HCT116 (cell line): ENCODE results near the gene TNPO1. TPM values are rescaled to one million over a fixed set of nuclear protein-coding genes. Genes with fewer than 3 reads are reported as not detected.

Experiments
- ATAC-seq: fragments of 200-7000 bp; cut with Tn5 transposase; 2 replicates; pipeline ENCODE4 v1.9.1; 2020; ENCODE audit warnings: mild to moderate bottlenecking, moderate library complexity
- BruUV-seq: library from RNA; stranded (reverse); fragments of 400-500 nt; replicated peaks from 2 replicates; lab custom pipeline; 2021; lab: Mats Ljungman, UMichigan
- CTCF ChIA-PET: fragments of 300-600 bp; sonication (Branson Sonifier 250); formaldehyde crosslinking; loops from one replicate; lab custom pipeline; 2021; ENCODE audit warnings: antibody characterized with exemption; lab: Charles Lee
- POLR2A ChIA-PET: fragments of 300-600, 350-600 bp; sonication (Branson Sonifier 250); formaldehyde crosslinking; loops from one replicate; lab custom pipeline; 2021; ENCODE audit warnings: antibody characterized with exemption; lab: Charles Lee
- RAD21 ChIA-PET, 2 experiments: fragments of 300-600 bp; sonication (Branson Sonifier 250); formaldehyde crosslinking; loops; one replicate each; lab custom pipeline; 2023; ENCODE audit warnings: low total read pairs in 2 of 2; ENCODE audit not compliant: uncharacterized antibody in 2 of 2, unreplicated experiment in 2 of 2, low non-redundant PET in 1 of 2; lab: Charles Lee
- DNase-seq: peaks from one replicate; pipeline ENCODE4 v3.0.0-alpha.2; 2010; ENCODE audit warnings: low read depth, low spot score
- H2AFZ ChIP-seq: fragments of 200-600 bp; shearing (Covaris generic), sonication (generic); 2 replicates; pipeline ENCODE4 v1.6.1; 2017; ENCODE audit warnings: low read depth, mixed run types, mixed read lengths, antibody characterized with exemption, low read length; ENCODE audit not compliant: poor library complexity, severe bottlenecking
- H3K27ac ChIP-seq: 2 replicates; pipeline ENCODE4 v1.5.1; 2012; ENCODE audit warnings: low read depth, low read length
- H3K27me3 ChIP-seq: fragments of 200-600 bp; sonication (generic); 2 replicates; pipeline ENCODE4 v1.6.1; 2016; ENCODE audit warnings: mixed run types, low read length, mixed read lengths; ENCODE audit not compliant: insufficient read depth
- H3K36me3 ChIP-seq, 2 experiments: fragments of 200-500 bp in 1 of 2; fragments of 200-600 bp in 1 of 2; sonication (Bioruptor generic) in 1 of 2; sonication (generic) in 1 of 2; 2 replicates each; pipeline versions ENCODE4 v1.5.1 to v1.6.1; 2014 to 2016; ENCODE audit warnings: low read length in 2 of 2, inconsistent platforms in 1 of 2, mixed read lengths in 1 of 2, mixed run types in 1 of 2; ENCODE audit not compliant: insufficient read depth in 2 of 2, control insufficient read depth in 1 of 2
- H3K4me1 ChIP-seq, 2 experiments: fragments of 200-600 bp in 1 of 2; sonication (generic) in 1 of 2; 2 replicates each; pipeline versions ENCODE4 v1.5.1 to v1.6.1; 2012 to 2017; ENCODE audit warnings: low read length in 2 of 2, inconsistent platforms in 1 of 2, mild to moderate bottlenecking in 1 of 2, mixed read lengths in 1 of 2, mixed run types in 1 of 2, moderate library complexity in 1 of 2; ENCODE audit not compliant: insufficient read depth in 2 of 2, control insufficient read depth in 1 of 2
- H3K4me2 ChIP-seq: fragments of 200-600 bp; sonication (generic); 2 replicates; pipeline ENCODE4 v1.6.1; 2017; ENCODE audit warnings: mixed run types, low read length, mixed read lengths
- H3K4me3 ChIP-seq, 2 experiments: fragments of 200-600 bp in 1 of 2; sonication (generic) in 1 of 2; replicated peaks in 1 of 2; 2 replicates each; pipeline ENCODE4 v1.5.1; 2011 to 2016; ENCODE audit warnings: low read length in 2 of 2, control low read depth in 1 of 2, low read depth in 1 of 2, mild to moderate bottlenecking in 1 of 2, mixed read lengths in 1 of 2, mixed run types in 1 of 2
- H3K79me2 ChIP-seq: fragments of 200-600 bp; sonication (generic); 2 replicates; pipeline ENCODE4 v1.6.1; 2017; ENCODE audit warnings: mild to moderate bottlenecking, mixed run types, low read length, moderate library complexity, mixed read lengths; ENCODE audit not compliant: insufficient read depth
- H3K9ac ChIP-seq: fragments of 200-600 bp; sonication (generic); 2 replicates; pipeline ENCODE4 v1.6.1; 2016; ENCODE audit warnings: low read length, mixed read lengths
- H3K9me2 ChIP-seq: fragments of 200-600 bp; sonication (generic), shearing (Covaris generic); 2 replicates; pipeline ENCODE4 v1.6.1; 2017; ENCODE audit warnings: mixed run types, mild to moderate bottlenecking, moderate library complexity; ENCODE audit not compliant: insufficient read depth
- H3K9me3 ChIP-seq, 2 experiments: fragments of 200-500 bp in 1 of 2; fragments of 200-600 bp in 1 of 2; sonication (Bioruptor generic) in 1 of 2; sonication (generic) in 1 of 2; 2 replicates each; pipeline ENCODE4 v1.6.1; 2014 to 2017; ENCODE audit warnings: low read length in 2 of 2, mixed read lengths in 2 of 2, inconsistent platforms in 1 of 2, low read depth in 1 of 2, mild to moderate bottlenecking in 1 of 2, mixed run types in 1 of 2, moderate library complexity in 1 of 2; ENCODE audit not compliant: control insufficient read depth in 1 of 2, insufficient read depth in 1 of 2
- H4K20me1 ChIP-seq: fragments of 200-600 bp; sonication (generic), shearing (Covaris generic); 2 replicates; pipeline ENCODE4 v1.6.1; 2017; ENCODE audit warnings: mixed run types, mild to moderate bottlenecking, moderate library complexity; ENCODE audit not compliant: insufficient read depth
- CEBPB ChIP-seq: IDR thresholded peaks from 2 replicates; pipeline ENCODE4 v1.6.1; 2012; ENCODE audit warnings: low read depth
- EGR1 ChIP-seq: IDR thresholded peaks from 2 replicates; pipeline ENCODE4 v1.6.1; 2012; ENCODE audit warnings: low read depth
- ELF1 ChIP-seq: IDR thresholded peaks from 2 replicates; pipeline ENCODE4 v1.6.1; 2012; ENCODE audit warnings: low read depth, borderline replicate concordance
- EZH2 ChIP-seq: fragments of 200-600 bp; sonication (generic); IDR thresholded peaks from 2 replicates; pipeline ENCODE4 v1.6.1; 2017; ENCODE audit warnings: antibody characterized with exemption, mixed run types
- EZH2phosphoT487 ChIP-seq: fragments of 200-600 bp; IDR thresholded peaks from 2 replicates; pipeline ENCODE4 v1.6.1; 2018; ENCODE audit warnings: antibody characterized with exemption, borderline replicate concordance
- FOSL1 ChIP-seq: IDR thresholded peaks from 2 replicates; pipeline ENCODE4 v1.6.1; 2012; ENCODE audit warnings: low read depth
- JUND ChIP-seq: IDR thresholded peaks from 2 replicates; pipeline ENCODE4 v1.6.1; 2012
- POLR2A ChIP-seq: IDR thresholded peaks from 2 replicates; pipeline ENCODE4 v1.7.0; 2011; ENCODE audit warnings: borderline replicate concordance; ENCODE audit not compliant: insufficient read depth, insufficient read length; ENCODE audit errors: extremely low read depth
- POLR2AphosphoS5 ChIP-seq: IDR thresholded peaks from 2 replicates; pipeline ENCODE4 v1.6.1; 2011; ENCODE audit warnings: mild to moderate bottlenecking, low read depth, low read length, moderate library complexity
- RAD21 ChIP-seq: IDR thresholded peaks from 2 replicates; pipeline ENCODE4 v1.6.1; 2012; ENCODE audit warnings: low read depth, mild to moderate bottlenecking
- SIN3A ChIP-seq: IDR thresholded peaks from 2 replicates; pipeline ENCODE4 v1.6.1; 2012; ENCODE audit warnings: low read depth
- SP1 ChIP-seq: IDR thresholded peaks from 2 replicates; pipeline ENCODE4 v1.6.1; 2012; ENCODE audit warnings: low read depth
- SRF ChIP-seq: IDR thresholded peaks from 2 replicates; pipeline ENCODE4 v1.6.1; 2012; ENCODE audit warnings: low read depth
- TCF7L2 ChIP-seq: IDR thresholded peaks from 2 replicates; pipeline ENCODE4 v1.7.0; 2011; ENCODE audit warnings: borderline replicate concordance, inconsistent platforms; ENCODE audit not compliant: insufficient read depth, insufficient read length; ENCODE audit errors: extremely low read depth
- YY1 ChIP-seq: IDR thresholded peaks from 2 replicates; pipeline ENCODE4 v1.6.1; 2011; ENCODE audit warnings: low read length, low read depth, moderate library complexity, mild to moderate bottlenecking; ENCODE audit not compliant: insufficient replicate concordance; ENCODE audit errors: extremely low read depth
- ZBTB33 ChIP-seq: IDR thresholded peaks from 2 replicates; pipeline ENCODE4 v1.6.1; 2011; ENCODE audit warnings: mild to moderate bottlenecking, low read length, moderate library complexity; ENCODE audit not compliant: insufficient replicate concordance; ENCODE audit errors: extremely low read depth
- ZFX ChIP-seq: fragments of 450-650 bp; IDR thresholded peaks from 2 replicates; pipeline ENCODE4 v1.6.1; 2017
- ZNF274 ChIP-seq: fragments of 200-500 bp; sonication (Bioruptor generic); IDR thresholded peaks from 2 replicates; pipeline ENCODE4 v1.6.1; 2014; ENCODE audit warnings: mild to moderate bottlenecking, low read depth, low read length, inconsistent platforms
- intact Hi-C: fragments of 100-400 bp; cut with micrococcal nuclease; formaldehyde crosslinking; loops from 2 replicates; pipeline ENCODE4 v1.10.0; 2022
- total RNA-seq: library from RNA; stranded (reverse); gene quantifications from one replicate; pipeline ENCODE4 v1.2.1, GENCODE V29; 2021; ENCODE audit not compliant: unreplicated experiment

Gene TNPO1
- total RNA-seq, 1 experiment from 2014 or later = 104 TPM

GRCh38 chr5:72837524-72838096 is 21.1 kb downstream of the TNPO1 start:
- BruUV-seq = no TSS peak
- Histone ChIP-seq H3K36me3 (no peaks in the 10 kb centered on the region), H3K27me3 (no peaks in the 10 kb centered on the region), H3K27ac (no peak overlapping the region), H4K20me1 (no peaks in the 10 kb centered on the region), H3K9me3 (no peaks in the 10 kb centered on the region), H3K79me2 (no peaks in the 10 kb centered on the region), H2AFZ (no peak overlapping the region), H3K4me3 (no peak overlapping the region), H3K9ac (no peak overlapping the region), H3K4me1 (peaks cover 5 to 15% of the 10 kb centered on the region in 2 experiments), H3K4me2 (no peak overlapping the region; the same call in 1 of the 2 replicates), H3K9me2 (no peaks in the 10 kb centered on the region)
- POLR2A ChIA-PET = no interaction called here
- TF ChIP-seq POLR2A (no peak), SRF (no peak), ELF1 (no peak), EZH2phosphoT487 (no peak), ZBTB33 (no peak), ZFX (no peak), EZH2 (no peak), TCF7L2 (no peak), CEBPB (no peak), YY1 (no peak), FOSL1 (no peak), JUND (no peak), SP1 (no peak), POLR2AphosphoS5 (no peak), SIN3A (no peak), RAD21 (no peak), ZNF274 (no peak), EGR1 (no peak)
- no peak for ATAC-seq
- RAD21 ChIA-PET = no interaction called here
- DNase-seq = no peak
- intact Hi-C loops = no loop called here
- CTCF ChIA-PET = no interaction called here
